Measurements from ENCODE around the gene PCBP3.
A peak's percentile ranks its signal among the peaks of the same experiment; 100 is the strongest.

Gene PCBP3

DNA sequence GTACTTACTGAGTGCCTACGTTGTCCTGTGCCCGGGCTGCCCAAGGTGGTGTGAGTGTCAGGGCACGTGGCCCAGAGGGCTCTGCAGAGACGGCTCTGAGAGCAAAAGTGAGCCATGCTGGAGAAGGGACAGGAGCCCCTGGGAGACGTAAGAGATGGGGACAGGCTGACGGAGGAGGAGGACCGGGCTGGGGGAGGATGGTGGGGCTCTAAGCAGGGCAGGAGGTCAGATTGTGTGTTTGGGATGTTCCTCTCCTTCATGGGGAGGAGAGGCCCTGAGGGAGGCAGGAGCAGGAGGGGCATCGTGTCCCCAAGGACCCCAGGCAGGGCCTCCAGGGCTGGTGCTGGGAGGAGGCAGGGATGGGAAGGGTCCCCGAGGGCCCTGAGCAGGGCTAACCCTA is 158.9 kb downstream of the PCBP3 start:
- H2BK120ac ChIP-seq (ENCODE audit: low read depth, low read length): no peak overlapping the region
- H3K4me3 ChIP-seq (ENCODE audit: insufficient read depth in 1 of 2, low read depth in 1 of 2, low read length in 2 of 2): no peak overlapping the region
- no peak overlapping the region for H3K9ac ChIP-seq (ENCODE audit: low read length)
- no peak overlapping the region for H3K4me2 ChIP-seq (ENCODE audit: low read length, poor library complexity, severe bottlenecking)
- no peak overlapping the region for H2BK12ac ChIP-seq (ENCODE audit: low read length in 2 of 2)
- no peak overlapping the region for H2BK5ac ChIP-seq (ENCODE audit: low read depth, low read length, poor library complexity, severe bottlenecking)
- 83% methylated on average over 8 of the region's 9 CpGs for WGBS
- H3K27ac ChIP-seq (ENCODE audit: low read length, poor library complexity, severe bottlenecking): no peak overlapping the region
- no peaks in the 10 kb centered on the region for H3K9me3 ChIP-seq (ENCODE audit: control insufficient read depth, low read length)
- no peak overlapping the region for H3K4ac ChIP-seq (ENCODE audit: low read depth in 1 of 2, low read length in 2 of 2)
- H2AFZ ChIP-seq (ENCODE audit: low read depth, low read length): no peak overlapping the region
- H3K36me3 ChIP-seq (ENCODE audit: control insufficient read depth in 1 of 2, insufficient read depth in 2 of 2, low read depth in 1 of 2, low read length in 2 of 2): no peaks in the 10 kb centered on the region
- DNase-seq: no peak
- peaks cover 10% of the 10 kb centered on the region for H3K79me1 ChIP-seq (replicated peaks; ENCODE audit: low read length, poor library complexity, severe bottlenecking)
- H3K18ac ChIP-seq (ENCODE audit: low read depth in 1 of 2, low read length in 2 of 2): no peak overlapping the region
- H3K4me1 ChIP-seq (ENCODE audit: control insufficient read depth, insufficient read depth, low read depth, low read length): no peaks in the 10 kb centered on the region
- H3K14ac ChIP-seq (ENCODE audit: low read length in 2 of 2): no peak overlapping the region
- H4K91ac ChIP-seq (ENCODE audit: low read length): no peak overlapping the region
- H2BK15ac ChIP-seq (ENCODE audit: low read depth, poor library complexity, severe bottlenecking): no peak overlapping the region
- H4K8ac ChIP-seq (ENCODE audit: low read length): no peak overlapping the region
- H3K27me3 ChIP-seq (ENCODE audit: control insufficient read depth in 1 of 2, insufficient read depth in 1 of 2, low read length in 2 of 2): no peaks in the 10 kb centered on the region
- H3K23ac ChIP-seq (ENCODE audit: low read length in 2 of 2): no peak overlapping the region
- H2AK5ac ChIP-seq (ENCODE audit: low read length, severe bottlenecking): no peak overlapping the region

DNA sequence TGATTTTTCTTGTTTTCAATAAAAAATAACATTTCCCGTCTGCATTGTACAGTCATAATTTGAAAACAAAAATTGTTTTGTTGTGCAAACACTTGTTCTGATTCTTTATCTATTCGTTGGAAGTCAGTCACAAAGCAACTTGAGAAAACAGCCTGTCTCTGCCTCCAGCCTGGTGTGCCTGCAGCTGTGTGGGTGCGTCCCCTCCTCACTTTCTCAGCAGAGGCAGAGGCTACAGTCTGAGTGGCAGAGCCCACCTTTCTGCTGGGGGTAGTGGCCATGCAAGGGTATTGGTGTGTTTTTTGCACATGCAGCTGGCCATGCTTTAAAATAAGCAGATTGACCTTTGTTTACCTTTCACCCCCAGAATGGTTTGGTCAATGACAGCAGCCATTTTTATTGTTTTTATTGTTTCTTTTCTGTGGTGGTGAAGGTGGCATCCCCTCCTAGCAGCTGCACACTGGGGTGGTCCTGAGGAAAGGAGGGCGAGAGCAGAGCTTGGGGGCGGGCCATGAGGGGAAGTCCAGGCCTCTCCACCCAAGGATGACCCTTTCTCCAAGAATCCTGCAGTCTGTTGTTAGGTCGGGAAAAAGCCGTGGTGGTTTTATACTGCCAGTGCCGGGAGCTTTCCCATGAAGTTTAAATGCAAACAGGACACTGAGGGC is 159.6 kb downstream of the PCBP3 start:
- H3K9ac ChIP-seq (ENCODE audit: low read length): no peak overlapping the region
- no peak overlapping the region for H2AFZ ChIP-seq (ENCODE audit: low read depth, low read length)
- H2AK5ac ChIP-seq (ENCODE audit: low read length, severe bottlenecking): no peak overlapping the region
- no peaks in the 10 kb centered on the region for H3K27me3 ChIP-seq (ENCODE audit: control insufficient read depth in 1 of 2, insufficient read depth in 1 of 2, low read length in 2 of 2)
- H2BK15ac ChIP-seq (ENCODE audit: low read depth, poor library complexity, severe bottlenecking): no peak overlapping the region
- H3K14ac ChIP-seq (ENCODE audit: low read length in 2 of 2): no peak overlapping the region
- no peak overlapping the region for H3K23ac ChIP-seq (ENCODE audit: low read length in 2 of 2)
- peaks cover 10% of the 10 kb centered on the region for H3K79me1 ChIP-seq (replicated peaks; ENCODE audit: low read length, poor library complexity, severe bottlenecking)
- H3K4me3 ChIP-seq (ENCODE audit: insufficient read depth in 1 of 2, low read depth in 1 of 2, low read length in 2 of 2): no peak overlapping the region
- no peak overlapping the region for H3K4me2 ChIP-seq (ENCODE audit: low read length, poor library complexity, severe bottlenecking)
- no peak overlapping the region for H2BK12ac ChIP-seq (ENCODE audit: low read length in 2 of 2)
- 84% methylated on average over 8 of the region's 8 CpGs for WGBS
- no peak overlapping the region for H2BK120ac ChIP-seq (ENCODE audit: low read depth, low read length)
- no peak overlapping the region for H4K91ac ChIP-seq (ENCODE audit: low read length)
- H2BK5ac ChIP-seq (ENCODE audit: low read depth, low read length, poor library complexity, severe bottlenecking): no peak overlapping the region
- H3K36me3 ChIP-seq (ENCODE audit: control insufficient read depth in 1 of 2, insufficient read depth in 2 of 2, low read depth in 1 of 2, low read length in 2 of 2): no peaks in the 10 kb centered on the region
- H3K18ac ChIP-seq (ENCODE audit: low read depth in 1 of 2, low read length in 2 of 2): no peak overlapping the region
- no peak overlapping the region for H3K27ac ChIP-seq (ENCODE audit: low read length, poor library complexity, severe bottlenecking)
- H3K4me1 ChIP-seq (ENCODE audit: control insufficient read depth, insufficient read depth, low read depth, low read length): no peaks in the 10 kb centered on the region
- H4K8ac ChIP-seq (ENCODE audit: low read length): no peak overlapping the region
- H3K9me3 ChIP-seq (ENCODE audit: control insufficient read depth, low read length): no peaks in the 10 kb centered on the region
- no peak for DNase-seq
- H3K4ac ChIP-seq (ENCODE audit: low read depth in 1 of 2, low read length in 2 of 2): no peak overlapping the region

DNA sequence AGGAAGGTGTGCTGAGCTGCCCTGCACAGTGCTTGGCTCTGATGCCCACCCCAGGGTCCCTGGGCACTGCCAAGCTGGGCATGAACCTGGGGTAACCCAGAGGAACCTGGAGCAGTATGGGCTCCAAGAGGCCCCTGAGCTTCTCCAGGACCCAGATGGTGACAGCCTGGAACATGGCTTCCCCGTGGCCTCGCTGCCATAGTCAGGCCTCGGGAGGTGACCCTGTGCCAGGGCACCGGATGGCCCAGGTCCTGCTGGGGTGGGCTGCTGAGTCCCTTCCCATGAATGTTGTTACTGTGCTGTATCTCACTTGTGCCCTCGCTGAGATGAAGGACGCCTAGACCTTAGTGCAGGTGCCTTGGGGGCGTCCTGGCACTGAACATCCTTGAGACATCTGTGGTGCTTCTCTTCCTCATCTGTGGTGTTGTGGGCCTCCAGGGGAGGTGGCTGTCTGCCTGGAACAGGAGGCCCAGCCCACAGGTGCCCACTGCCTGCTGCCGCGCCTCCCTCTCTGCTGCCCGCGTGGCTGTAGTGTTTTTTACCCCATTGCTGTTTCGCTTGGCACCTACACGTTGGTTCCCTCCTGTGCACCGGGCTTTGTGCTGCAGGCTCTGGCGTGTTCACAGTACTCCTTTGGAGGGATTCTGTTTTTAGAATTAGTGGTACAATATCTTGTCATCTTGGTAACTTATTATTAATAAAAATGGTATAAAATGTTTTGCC is 160.3 kb downstream of the PCBP3 start:
- Histone ChIP-seq H3K4me2 (ENCODE audit: low read length, poor library complexity, severe bottlenecking) (no peak overlapping the region), H2BK120ac (ENCODE audit: low read depth, low read length) (no peak overlapping the region), H4K91ac (ENCODE audit: low read length) (no peak overlapping the region), H3K9ac (ENCODE audit: low read length) (no peak overlapping the region), H3K14ac (ENCODE audit: low read length in 2 of 2) (no peak overlapping the region), H3K23ac (ENCODE audit: low read length in 2 of 2) (no peak overlapping the region), H3K27me3 (ENCODE audit: control insufficient read depth in 1 of 2, insufficient read depth in 1 of 2, low read length in 2 of 2) (no peaks in the 10 kb centered on the region), H3K4me3 (ENCODE audit: insufficient read depth in 1 of 2, low read depth in 1 of 2, low read length in 2 of 2) (peak overlapping the region in 1 of 2 experiments; percentile 17), H3K9me3 (ENCODE audit: control insufficient read depth, low read length) (no peaks in the 10 kb centered on the region), H2BK12ac (ENCODE audit: low read length in 2 of 2) (no peak overlapping the region), H2AK5ac (ENCODE audit: low read length, severe bottlenecking) (no peak overlapping the region), H3K18ac (ENCODE audit: low read depth in 1 of 2, low read length in 2 of 2) (no peak overlapping the region), H2BK15ac (ENCODE audit: low read depth, poor library complexity, severe bottlenecking) (no peak overlapping the region), H3K4me1 (ENCODE audit: control insufficient read depth, insufficient read depth, low read depth, low read length) (no peaks in the 10 kb centered on the region), H3K36me3 (ENCODE audit: control insufficient read depth in 1 of 2, insufficient read depth in 2 of 2, low read depth in 1 of 2, low read length in 2 of 2) (no peaks in the 10 kb centered on the region), H3K4ac (ENCODE audit: low read depth in 1 of 2, low read length in 2 of 2) (no peak overlapping the region), H3K27ac (ENCODE audit: low read length, poor library complexity, severe bottlenecking) (no peak overlapping the region), H2AFZ (ENCODE audit: low read depth, low read length) (no peak overlapping the region), H4K8ac (ENCODE audit: low read length) (no peak overlapping the region), H3K79me1 (replicated peaks; ENCODE audit: low read length, poor library complexity, severe bottlenecking) (peaks cover 10% of the 10 kb centered on the region), H2BK5ac (ENCODE audit: low read depth, low read length, poor library complexity, severe bottlenecking) (no peak overlapping the region)
- no peak for DNase-seq
- 86% methylated on average over 13 of the region's 15 CpGs for WGBS

DNA sequence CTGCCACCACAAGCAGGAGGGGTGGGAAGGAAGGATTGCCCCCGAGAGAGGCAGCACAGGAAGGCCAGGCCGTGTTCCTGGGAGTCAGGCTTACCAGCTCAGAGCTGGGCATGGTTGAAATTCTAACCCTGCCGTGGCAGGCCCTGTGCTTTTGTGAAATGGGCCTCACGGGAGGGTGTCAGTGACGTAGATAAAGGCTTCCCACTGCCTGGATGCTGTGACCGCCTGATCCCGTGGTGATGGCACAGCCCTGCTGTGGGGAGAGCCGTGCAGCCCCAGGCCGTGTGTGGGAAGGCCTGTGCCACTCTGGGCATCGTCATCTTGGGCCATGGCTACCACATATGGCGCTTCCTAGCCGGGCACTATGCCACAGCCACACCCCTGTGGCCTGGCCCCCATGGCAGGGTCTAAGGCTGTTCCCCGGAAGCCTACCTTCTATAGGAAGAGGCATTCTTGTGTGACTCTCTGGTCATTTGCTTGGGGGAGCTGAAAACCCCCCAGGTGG is 161.3 kb downstream of the PCBP3 start:
- Histone ChIP-seq H3K9ac (ENCODE audit: low read length) (no peak overlapping the region), H4K91ac (ENCODE audit: low read length) (no peak overlapping the region), H2BK15ac (ENCODE audit: low read depth, poor library complexity, severe bottlenecking) (no peak overlapping the region), H2BK5ac (ENCODE audit: low read depth, low read length, poor library complexity, severe bottlenecking) (no peak overlapping the region), H2AK5ac (ENCODE audit: low read length, severe bottlenecking) (no peak overlapping the region), H3K4me1 (ENCODE audit: control insufficient read depth, insufficient read depth, low read depth, low read length) (no peaks in the 10 kb centered on the region), H3K27me3 (ENCODE audit: control insufficient read depth in 1 of 2, insufficient read depth in 1 of 2, low read length in 2 of 2) (no peaks in the 10 kb centered on the region), H2BK12ac (ENCODE audit: low read length in 2 of 2) (no peak overlapping the region), H3K9me3 (ENCODE audit: control insufficient read depth, low read length) (no peaks in the 10 kb centered on the region), H2BK120ac (ENCODE audit: low read depth, low read length) (no peak overlapping the region), H3K14ac (ENCODE audit: low read length in 2 of 2) (no peak overlapping the region), H3K79me1 (replicated peaks; ENCODE audit: low read length, poor library complexity, severe bottlenecking) (peaks cover 10% of the 10 kb centered on the region), H3K4me3 (ENCODE audit: insufficient read depth in 1 of 2, low read depth in 1 of 2, low read length in 2 of 2) (no peak overlapping the region), H4K8ac (ENCODE audit: low read length) (no peak overlapping the region), H2AFZ (ENCODE audit: low read depth, low read length) (no peak overlapping the region), H3K18ac (ENCODE audit: low read depth in 1 of 2, low read length in 2 of 2) (no peak overlapping the region), H3K4me2 (ENCODE audit: low read length, poor library complexity, severe bottlenecking) (no peak overlapping the region), H3K4ac (ENCODE audit: low read depth in 1 of 2, low read length in 2 of 2) (no peak overlapping the region), H3K36me3 (ENCODE audit: control insufficient read depth in 1 of 2, insufficient read depth in 2 of 2, low read depth in 1 of 2, low read length in 2 of 2) (no peaks in the 10 kb centered on the region), H3K23ac (ENCODE audit: low read length in 2 of 2) (no peak overlapping the region), H3K27ac (ENCODE audit: low read length, poor library complexity, severe bottlenecking) (no peak overlapping the region)
- no peak for DNase-seq
- 86% methylated on average over 13 of the region's 13 CpGs for WGBS
